ENCODE data around the gene CDX1.

DNA sequence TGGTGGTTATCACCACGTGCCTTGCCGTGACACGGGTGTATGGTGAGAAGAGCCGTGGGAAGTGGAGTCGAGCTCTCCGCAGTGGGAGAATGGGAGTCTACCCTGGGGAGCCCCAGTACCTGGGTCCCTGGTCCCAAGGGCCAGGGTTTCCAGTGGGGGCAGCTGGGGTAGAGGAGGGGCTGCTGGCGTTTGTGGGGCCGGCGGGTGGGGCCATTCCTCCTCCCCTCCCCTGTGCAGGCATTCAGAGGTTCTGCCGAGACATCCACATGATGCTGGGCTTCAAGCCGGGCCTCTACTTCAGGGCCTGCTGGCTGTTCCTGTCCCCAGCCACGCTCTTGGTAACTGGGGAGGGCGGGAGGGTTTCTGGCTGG lies 38.0 kb downstream of the CDX1 start:
- TF ChIP-seq, protein P1, sequence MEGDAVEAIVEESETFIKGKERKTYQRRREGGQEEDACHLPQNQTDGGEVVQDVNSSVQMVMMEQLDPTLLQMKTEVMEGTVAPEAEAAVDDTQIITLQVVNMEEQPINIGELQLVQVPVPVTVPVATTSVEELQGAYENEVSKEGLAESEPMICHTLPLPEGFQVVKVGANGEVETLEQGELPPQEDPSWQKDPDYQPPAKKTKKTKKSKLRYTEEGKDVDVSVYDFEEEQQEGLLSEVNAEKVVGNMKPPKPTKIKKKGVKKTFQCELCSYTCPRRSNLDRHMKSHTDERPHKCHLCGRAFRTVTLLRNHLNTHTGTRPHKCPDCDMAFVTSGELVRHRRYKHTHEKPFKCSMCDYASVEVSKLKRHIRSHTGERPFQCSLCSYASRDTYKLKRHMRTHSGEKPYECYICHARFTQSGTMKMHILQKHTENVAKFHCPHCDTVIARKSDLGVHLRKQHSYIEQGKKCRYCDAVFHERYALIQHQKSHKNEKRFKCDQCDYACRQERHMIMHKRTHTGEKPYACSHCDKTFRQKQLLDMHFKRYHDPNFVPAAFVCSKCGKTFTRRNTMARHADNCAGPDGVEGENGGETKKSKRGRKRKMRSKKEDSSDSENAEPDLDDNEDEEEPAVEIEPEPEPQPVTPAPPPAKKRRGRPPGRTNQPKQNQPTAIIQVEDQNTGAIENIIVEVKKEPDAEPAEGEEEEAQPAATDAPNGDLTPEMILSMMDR (conservative IDR thresholded peaks at IDR 0.05; ENCODE audit: low read depth, low read length), result no peak
- TF ChIP-seq EZH2 (IDR thresholded peaks at IDR 0.05; ENCODE audit: low read length, unreplicated experiment), result no peak
